Endothelial cell of umbilical vein (primary cell): ENCODE measurements around the gene EFNA2. TPM values are rescaled to one million over a fixed set of nuclear protein-coding genes. Genes with fewer than 3 reads are reported as not detected.

ENCODE experiments used
- BruUV-seq: library from RNA; stranded (reverse); fragments of 400-500 nt; replicated peaks from 2 replicates; lab custom pipeline; 2021; lab: Mats Ljungman, UMichigan
- CTCF ChIA-PET: fragments of 300-600, 350-600 bp; sonication (Branson Sonifier 250); formaldehyde crosslinking; loops from one replicate; lab custom pipeline; 2021; ENCODE audit warnings: antibody characterized with exemption, inconsistent platforms; lab: Charles Lee
- POLR2A ChIA-PET: fragments of 300-600, 350-600 bp; sonication (Branson Sonifier 250); formaldehyde crosslinking; loops from one replicate; lab custom pipeline; 2021; ENCODE audit warnings: antibody characterized with exemption, inconsistent platforms; lab: Charles Lee
- DNase-seq: peaks from one replicate; pipeline ENCODE4 v3.0.0-alpha.2; 2011; ENCODE audit warnings: low read depth, low spot score
- FAIRE-seq: peaks from 2 replicates; lab custom pipeline; 2011; peaks lifted over from hg19 to GRCh38; lab: Jason Lieb, UNC
- H2AFZ ChIP-seq: 2 replicates; pipeline ENCODE4 v1.6.0; 2012; ENCODE audit warnings: low read depth, low read length, control low read depth, inconsistent platforms
- H3K27ac ChIP-seq: 2 replicates; pipeline ENCODE4 v1.5.1; 2011; ENCODE audit warnings: low read depth, mild to moderate bottlenecking, control low read depth, low read length, moderate library complexity; ENCODE audit not compliant: insufficient read depth
- H3K27me3 ChIP-seq, 2 experiments: 2 replicates each; pipeline versions ENCODE4 v1.6.0 to v1.6.1; 2011; ENCODE audit warnings: low read length in 2 of 2, mixed read lengths in 1 of 2; ENCODE audit not compliant: control insufficient read depth in 2 of 2, insufficient read depth in 2 of 2
- H3K36me3 ChIP-seq, 2 experiments: 2 replicates in 1 of 2; 3 replicates in 1 of 2; pipeline ENCODE4 v1.5.1; 2011; ENCODE audit warnings: low read length in 2 of 2, mild to moderate bottlenecking in 1 of 2, moderate library complexity in 1 of 2; ENCODE audit not compliant: control insufficient read depth in 2 of 2, insufficient read depth in 2 of 2; ENCODE audit errors: extremely low read depth in 1 of 2
- H3K4me1 ChIP-seq: 3 replicates; pipeline ENCODE4 v1.5.1; 2011; ENCODE audit warnings: mild to moderate bottlenecking, low read length; ENCODE audit not compliant: control insufficient read depth, insufficient read depth; ENCODE audit errors: extremely low read depth
- H3K4me2 ChIP-seq: 2 replicates; pipeline ENCODE4 v1.6.1; 2011; ENCODE audit warnings: low read length, control low read depth, mixed read lengths; ENCODE audit not compliant: insufficient read depth
- H3K4me3 ChIP-seq, 3 experiments: fragments of 200-600 bp in 1 of 3; sonication (generic), shearing (Covaris generic) in 1 of 3; replicated peaks in 1 of 3; 2 replicates each; pipeline ENCODE4 v1.5.1; 2011 to 2016; ENCODE audit warnings: control low read depth in 3 of 3, low read length in 3 of 3, mild to moderate bottlenecking in 2 of 3, inconsistent platforms in 1 of 3, low read depth in 1 of 3, moderate library complexity in 1 of 3; ENCODE audit not compliant: insufficient read depth in 1 of 3
- H3K79me2 ChIP-seq: 2 replicates; pipeline ENCODE4 v1.6.0; 2012; ENCODE audit warnings: low read length, inconsistent platforms; ENCODE audit not compliant: control insufficient read depth, insufficient read depth
- H3K9ac ChIP-seq: replicated peaks from 2 replicates; pipeline ENCODE3; 2011; ENCODE audit warnings: low read length, control low read depth; ENCODE audit not compliant: insufficient read depth; ENCODE audit errors: extremely low read depth
- H3K9me1 ChIP-seq: replicated peaks from 3 replicates; pipeline ENCODE4 v1.6.0; 2011; ENCODE audit warnings: mild to moderate bottlenecking, low read length; ENCODE audit not compliant: control insufficient read depth, insufficient read depth; ENCODE audit errors: extremely low read depth
- H3K9me3 ChIP-seq: replicated peaks from 2 replicates; pipeline ENCODE4 v1.5.1; 2012; ENCODE audit warnings: low read length, inconsistent platforms; ENCODE audit not compliant: control insufficient read depth, insufficient read depth
- H4K20me1 ChIP-seq: replicated peaks from 2 replicates; pipeline ENCODE3; 2011; ENCODE audit warnings: mild to moderate bottlenecking, low read length; ENCODE audit not compliant: control insufficient read depth, insufficient read depth; ENCODE audit errors: extremely low read depth
- EZH2 ChIP-seq: IDR thresholded peaks from 2 replicates; pipeline ENCODE4 v1.6.1; 2012; ENCODE audit warnings: borderline replicate concordance, low read depth, mild to moderate bottlenecking, moderate library complexity, low read length, inconsistent platforms; ENCODE audit not compliant: severe bottlenecking
- FOS ChIP-seq: IDR thresholded peaks from 2 replicates; pipeline ENCODE4 v1.6.1; 2011; ENCODE audit warnings: mild to moderate bottlenecking, low read length, moderate library complexity, borderline replicate concordance; ENCODE audit not compliant: insufficient read depth
- GATA2 ChIP-seq: IDR thresholded peaks from 2 replicates; pipeline ENCODE4 v1.7.0; 2011; ENCODE audit warnings: low read depth, mild to moderate bottlenecking, moderate library complexity, mixed read lengths, low read length; ENCODE audit not compliant: insufficient read length, insufficient read depth
- JUN ChIP-seq: IDR thresholded peaks from 2 replicates; pipeline ENCODE4 v1.6.1; 2011; ENCODE audit warnings: borderline replicate concordance, low read depth; ENCODE audit not compliant: insufficient read length, insufficient read depth
- MYC ChIP-seq: IDR thresholded peaks from one replicate; pipeline ENCODE4 v1.6.1; 2011; ENCODE audit warnings: mild to moderate bottlenecking, low read depth, low read length
- POLR2A ChIP-seq: IDR thresholded peaks from 2 replicates; pipeline ENCODE4 v1.6.1; 2012; ENCODE audit warnings: low read depth, mild to moderate bottlenecking, control low read depth, low read length
- POLR2AphosphoS5 ChIP-seq: IDR thresholded peaks from 2 replicates; pipeline ENCODE4 v1.6.1; 2012; ENCODE audit warnings: low read depth, mild to moderate bottlenecking, control low read depth, low read length, moderate library complexity; ENCODE audit not compliant: insufficient read depth
- dilution Hi-C: fragments of 300-500 bp; cut with MboI; formaldehyde crosslinking; loops from one replicate; pipeline ENCODE4 v1.15.0; 2019; ENCODE audit warnings: low sequenced_read_pairs; ENCODE audit not compliant: extremely low pct_ligation_motif_present
- intact Hi-C: fragments of 100-400 bp; cut with micrococcal nuclease; formaldehyde crosslinking; loops from one replicate; pipeline ENCODE4 v1.10.0; 2022
- polyA plus RNA-seq, 4 experiments: library from polyadenylated mRNA; depleted of rRNA in 3 of 4; stranded (reverse) in 3 of 4; unstranded in 1 of 4; fragments of >200 nt; gene quantifications; 2 replicates each; pipeline versions ENCODE4 v1.2.1 to v1.2.3, GENCODE V29; 2011 to 2012; ENCODE audit warnings: missing spikeins in 1 of 4
- total RNA-seq: library from RNA; stranded (reverse); gene quantifications from 2 replicates; pipeline ENCODE4 v1.2.3, GENCODE V29; 2021
- TF ChIP-seq, protein P1 (sequence below), 2 donors: IDR thresholded peaks; 1 replicate in 1 of 2; 2 replicates in 1 of 2; pipeline ENCODE4 v1.5.1; 2011; ENCODE audit warnings: low read length in 2 of 2, mild to moderate bottlenecking in 2 of 2, moderate library complexity in 2 of 2, control low read depth in 1 of 2, inconsistent platforms in 1 of 2, low read depth in 1 of 2; ENCODE audit not compliant: insufficient read depth in 1 of 2; ENCODE audit errors: extremely low read depth in 1 of 2
- TF ChIP-seq, protein P2 (sequence below): IDR thresholded peaks from 2 replicates; pipeline ENCODE4 v1.6.1; 2011; ENCODE audit not compliant: insufficient read depth, insufficient read length

Gene EFNA2
- total and polyA plus RNA-seq, 2 donors (not counting 3 experiments of a cell fraction or from before 2014, with no cell fraction given) = 0.52 to 1.1 TPM

DNA sequence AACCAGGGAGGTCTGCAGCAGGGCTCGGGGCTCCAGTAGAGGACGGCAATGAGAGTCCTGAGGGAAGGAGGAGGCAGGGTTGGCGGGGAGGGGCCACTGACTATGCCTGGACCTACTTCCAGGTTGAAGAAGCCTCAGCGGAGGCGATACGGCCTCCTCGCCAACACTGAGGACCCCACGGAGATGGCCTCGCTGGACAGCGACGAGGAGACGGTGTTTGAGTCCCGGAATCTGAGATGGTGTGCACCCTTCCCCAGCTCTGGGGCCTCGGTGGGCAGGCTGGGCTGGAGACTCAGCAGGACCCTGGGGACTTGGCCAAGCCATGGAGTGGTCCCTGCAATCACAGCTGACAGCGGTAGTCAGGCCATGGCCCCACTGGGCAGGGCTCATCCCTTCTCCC lies 8.6 kb upstream of the EFNA2 start:
- no peak overlapping the region for H3K9ac ChIP-seq
- H3K4me3 ChIP-seq = no peak overlapping the region
- peaks cover 23% of the 10 kb centered on the region for H3K79me2 ChIP-seq
- peaks cover 18% of the 10 kb centered on the region for H3K4me1 ChIP-seq
- intact Hi-C loops = no loop called here
- H3K27me3 ChIP-seq = no peaks in the 10 kb centered on the region
- no TSS peak for BruUV-seq
- no peaks in the 10 kb centered on the region for H4K20me1 ChIP-seq
- ChIA-PET CTCF (no interaction called here), POLR2A (interaction anchor here (1.0 kb wide), 1 partner anchor 8 kb away, joined by 3 read pairs; the partner anchor contains the start of gene CIRBP)
- TF ChIP-seq EZH2 = no peak
- TF ChIP-seq FOS = no peak
- TF ChIP-seq POLR2AphosphoS5 = no peak
- TF ChIP-seq, protein P1, sequence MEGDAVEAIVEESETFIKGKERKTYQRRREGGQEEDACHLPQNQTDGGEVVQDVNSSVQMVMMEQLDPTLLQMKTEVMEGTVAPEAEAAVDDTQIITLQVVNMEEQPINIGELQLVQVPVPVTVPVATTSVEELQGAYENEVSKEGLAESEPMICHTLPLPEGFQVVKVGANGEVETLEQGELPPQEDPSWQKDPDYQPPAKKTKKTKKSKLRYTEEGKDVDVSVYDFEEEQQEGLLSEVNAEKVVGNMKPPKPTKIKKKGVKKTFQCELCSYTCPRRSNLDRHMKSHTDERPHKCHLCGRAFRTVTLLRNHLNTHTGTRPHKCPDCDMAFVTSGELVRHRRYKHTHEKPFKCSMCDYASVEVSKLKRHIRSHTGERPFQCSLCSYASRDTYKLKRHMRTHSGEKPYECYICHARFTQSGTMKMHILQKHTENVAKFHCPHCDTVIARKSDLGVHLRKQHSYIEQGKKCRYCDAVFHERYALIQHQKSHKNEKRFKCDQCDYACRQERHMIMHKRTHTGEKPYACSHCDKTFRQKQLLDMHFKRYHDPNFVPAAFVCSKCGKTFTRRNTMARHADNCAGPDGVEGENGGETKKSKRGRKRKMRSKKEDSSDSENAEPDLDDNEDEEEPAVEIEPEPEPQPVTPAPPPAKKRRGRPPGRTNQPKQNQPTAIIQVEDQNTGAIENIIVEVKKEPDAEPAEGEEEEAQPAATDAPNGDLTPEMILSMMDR (IDR thresholded peaks at IDR 0.05; ENCODE audit: extremely low read depth in 1 of 2, insufficient read depth in 1 of 2, low read depth in 1 of 2, low read length in 2 of 2) = no peak
- TF ChIP-seq POLR2A = no peak
- FAIRE-seq (no peak), DNase-seq (no peak)
- dilution Hi-C loops = no loop called here
- H3K36me3 ChIP-seq = peaks cover 16 to 28% of the 10 kb centered on the region in 2 experiments
- H3K4me2 ChIP-seq = no peak overlapping the region
- no peaks in the 10 kb centered on the region for H3K9me1 ChIP-seq
- no peak overlapping the region for H3K27ac ChIP-seq
- no peak overlapping the region for H2AFZ ChIP-seq
- H3K9me3 ChIP-seq = no peaks in the 10 kb centered on the region

DNA sequence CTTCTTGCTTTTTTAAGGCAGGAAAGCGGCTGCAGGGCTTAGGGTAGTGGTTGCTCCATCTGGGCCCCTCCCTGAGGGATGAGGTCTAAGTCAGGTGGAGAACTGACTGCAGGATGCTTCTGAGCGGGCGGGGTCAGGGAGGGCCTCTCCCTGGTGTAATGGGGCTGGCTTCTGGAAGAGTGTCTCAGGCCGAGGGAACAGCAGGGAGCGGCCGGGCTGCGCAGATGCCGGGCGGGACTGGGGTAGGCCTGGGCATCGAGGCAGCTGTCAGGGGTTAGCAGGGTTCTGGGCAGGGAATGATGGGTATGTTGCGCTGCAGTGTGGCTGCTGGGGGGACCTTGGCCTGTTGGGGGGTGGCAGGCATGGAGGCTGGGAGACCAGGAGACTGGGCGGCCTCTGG lies 7.6 kb upstream of the EFNA2 start:
- peaks cover 15% of the 10 kb centered on the region for H3K79me2 ChIP-seq
- H3K4me2 ChIP-seq = no peak overlapping the region
- intact Hi-C loops = loop anchor here (2.0 kb wide), 1 partner anchor 129 kb away; the partner anchor contains the start of gene DAZAP1
- no peak overlapping the region for H2AFZ ChIP-seq
- dilution Hi-C loops = no loop called here
- POLR2A ChIA-PET = interaction anchor here (1.0 kb wide), 1 partner anchor 9 kb away, joined by 3 read pairs; the partner anchor contains the start of gene CIRBP
- no peak overlapping the region for H3K9ac ChIP-seq
- TF ChIP-seq, protein P1 (IDR thresholded peaks at IDR 0.05; ENCODE audit: extremely low read depth in 1 of 2, insufficient read depth in 1 of 2, low read depth in 1 of 2, low read length in 2 of 2) = no peak
- TF ChIP-seq POLR2A = no peak
- TF ChIP-seq MYC = no peak
- no peak for TF ChIP-seq POLR2AphosphoS5
- TF ChIP-seq FOS = no peak
- TF ChIP-seq JUN = no peak
- no peak for TF ChIP-seq GATA2
- TF ChIP-seq EZH2 = no peak
- TF ChIP-seq, protein P2, sequence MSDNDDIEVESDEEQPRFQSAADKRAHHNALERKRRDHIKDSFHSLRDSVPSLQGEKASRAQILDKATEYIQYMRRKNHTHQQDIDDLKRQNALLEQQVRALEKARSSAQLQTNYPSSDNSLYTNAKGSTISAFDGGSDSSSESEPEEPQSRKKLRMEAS = no peak
- H3K27me3 ChIP-seq = no peaks in the 10 kb centered on the region
- CTCF ChIA-PET = no interaction called here
- H3K9me1 ChIP-seq = no peaks in the 10 kb centered on the region
- H3K4me3 ChIP-seq = no peak overlapping the region
- H3K36me3 ChIP-seq = peaks cover 11 to 17% of the 10 kb centered on the region in 2 experiments
- H3K9me3 ChIP-seq = no peaks in the 10 kb centered on the region
- no peaks in the 10 kb centered on the region for H4K20me1 ChIP-seq
- no peak for DNase-seq
- FAIRE-seq = no peak
- BruUV-seq = no TSS peak
- H3K4me1 ChIP-seq = peaks cover 18% of the 10 kb centered on the region
- H3K27ac ChIP-seq = no peak overlapping the region
